MG63 (cell line): ENCODE results near the gene COL9A1. TPM values are rescaled to one million over a fixed set of nuclear protein-coding genes. Genes with fewer than 3 reads are reported as not detected.

Source experiments
- DNase-seq: peaks from one replicate; pipeline ENCODE4 v3.0.0-alpha.2; 2020
- H3K27me3 ChIP-seq: fragments of 250-450 bp; sonication (Bioruptor Pico); 2 replicates; pipeline ENCODE4 v1.5.1; 2020; ENCODE audit warnings: mild to moderate bottlenecking, moderate library complexity
- H3K36me3 ChIP-seq: fragments of 250-450 bp; sonication (Bioruptor Pico); 2 replicates; pipeline ENCODE4 v1.5.1; 2020; ENCODE audit warnings: mild to moderate bottlenecking, moderate library complexity
- H3K4me3 ChIP-seq: fragments of 250-450 bp; sonication (Bioruptor Pico); 2 replicates; pipeline ENCODE4 v1.5.1; 2020; ENCODE audit warnings: mild to moderate bottlenecking, moderate library complexity
- H3K9me3 ChIP-seq: fragments of 250-450 bp; sonication (Bioruptor Pico); 2 replicates; pipeline ENCODE4 v1.5.1; 2020; ENCODE audit warnings: mild to moderate bottlenecking, moderate library complexity
- total RNA-seq: library from RNA; depleted of rRNA; stranded (reverse); fragments of >200 nt; shearing (Covaris generic); gene quantifications from 2 replicates; pipeline ENCODE4 v1.2.3, GENCODE V29; 2014; ENCODE audit warnings: low replicate concordance

The COL9A1 gene
- total RNA-seq, 1 experiment from 2014 or later: not detected

DNA sequence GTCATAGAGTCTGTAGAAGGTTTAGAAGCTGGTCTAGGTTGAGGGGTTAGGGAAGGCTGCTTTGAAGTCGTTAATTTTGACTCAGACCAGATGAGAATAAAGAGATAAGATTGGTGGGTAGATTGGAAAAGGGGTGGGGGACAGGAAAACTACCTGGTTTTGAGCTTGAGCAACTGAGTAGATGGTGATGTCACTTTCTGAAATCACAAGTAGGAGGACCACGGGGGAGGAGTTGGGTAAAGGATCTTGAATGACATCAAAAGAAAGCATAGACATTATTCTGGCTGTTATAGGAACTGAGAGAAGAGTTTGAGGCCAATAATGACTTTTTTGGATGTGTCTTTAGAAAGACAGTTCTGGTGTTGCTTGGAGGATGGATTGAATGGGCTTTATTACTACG is 4.1 kb upstream of the COL9A1 start:
- Histone ChIP-seq H3K36me3 (no peaks in the 10 kb centered on the region), H3K27me3 (peaks cover under 1% of the 10 kb centered on the region), H3K9me3 (no peaks in the 10 kb centered on the region), H3K4me3 (no peak overlapping the region)
- no peak for DNase-seq

DNA sequence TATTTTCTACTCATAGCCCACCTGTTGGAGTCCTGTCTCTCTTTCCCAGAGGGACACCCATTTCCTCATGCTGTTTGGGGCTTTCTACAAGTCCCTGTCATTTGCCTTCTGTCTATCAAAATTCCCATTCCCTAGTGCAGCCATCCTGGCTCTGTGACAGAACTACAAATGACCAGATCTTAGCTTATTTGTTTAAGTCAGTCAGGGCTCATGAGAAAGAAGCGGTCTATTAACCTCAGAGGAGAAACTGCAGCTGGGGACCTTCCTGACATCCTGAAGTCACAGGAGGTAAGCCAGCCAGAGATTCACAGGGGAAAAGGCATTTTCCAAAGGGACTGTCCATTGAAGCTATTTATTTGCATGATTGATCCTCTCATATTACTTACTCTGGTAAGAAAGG is 1.7 kb upstream of the COL9A1 start:
- no peaks in the 10 kb centered on the region; the same call in 1 of the 2 replicates for H3K27me3 ChIP-seq
- no peak for DNase-seq
- H3K9me3 ChIP-seq: no peaks in the 10 kb centered on the region
- H3K36me3 ChIP-seq: no peaks in the 10 kb centered on the region
- no peak overlapping the region for H3K4me3 ChIP-seq

DNA sequence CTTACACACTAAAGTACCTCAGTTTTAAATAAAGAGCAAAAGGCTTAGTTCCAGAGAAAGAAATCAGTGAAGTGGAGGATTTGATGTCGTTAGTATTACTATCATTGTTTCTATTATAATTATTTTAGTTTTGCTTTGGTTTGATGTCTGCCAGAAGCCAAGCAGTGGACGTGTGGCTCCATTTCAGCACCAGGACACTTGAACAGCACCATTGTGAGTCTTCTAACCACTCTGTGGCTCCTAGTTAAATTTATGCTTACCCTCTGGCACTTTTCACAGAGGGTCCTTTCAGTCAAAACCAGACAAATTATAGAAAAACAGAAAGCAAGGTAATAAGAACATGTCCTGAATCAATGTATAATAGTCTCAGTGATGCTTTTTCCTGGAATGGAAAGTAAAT is 3.4 kb downstream of the COL9A1 start:
- Histone ChIP-seq H3K36me3 (no peaks in the 10 kb centered on the region), H3K4me3 (no peak overlapping the region), H3K9me3 (no peaks in the 10 kb centered on the region), H3K27me3 (no peaks in the 10 kb centered on the region)
- DNase-seq: no peak

DNA sequence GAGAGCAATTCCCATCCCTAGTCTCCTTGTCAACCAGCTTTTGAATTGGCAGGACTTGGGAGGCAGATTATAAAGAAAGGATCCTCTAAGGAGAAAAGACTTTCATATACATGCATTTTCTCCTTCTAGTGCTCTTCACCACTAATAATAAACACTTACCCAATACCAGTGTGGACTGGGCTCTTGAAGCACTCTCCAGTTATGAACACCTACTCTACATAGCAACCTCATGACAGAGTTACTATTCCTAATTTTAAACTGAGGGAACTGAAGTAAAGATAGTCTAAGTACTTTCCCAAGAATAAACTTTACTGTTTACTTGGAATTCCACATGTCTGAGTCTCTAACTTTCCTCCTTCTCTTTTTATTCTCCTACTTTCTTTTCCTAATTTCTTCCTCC is 4.8 kb downstream of the COL9A1 start:
- DNase-seq: no peak
- no peaks in the 10 kb centered on the region for H3K36me3 ChIP-seq
- H3K4me3 ChIP-seq: no peak overlapping the region
- H3K27me3 ChIP-seq: no peaks in the 10 kb centered on the region
- H3K9me3 ChIP-seq: no peaks in the 10 kb centered on the region

DNA sequence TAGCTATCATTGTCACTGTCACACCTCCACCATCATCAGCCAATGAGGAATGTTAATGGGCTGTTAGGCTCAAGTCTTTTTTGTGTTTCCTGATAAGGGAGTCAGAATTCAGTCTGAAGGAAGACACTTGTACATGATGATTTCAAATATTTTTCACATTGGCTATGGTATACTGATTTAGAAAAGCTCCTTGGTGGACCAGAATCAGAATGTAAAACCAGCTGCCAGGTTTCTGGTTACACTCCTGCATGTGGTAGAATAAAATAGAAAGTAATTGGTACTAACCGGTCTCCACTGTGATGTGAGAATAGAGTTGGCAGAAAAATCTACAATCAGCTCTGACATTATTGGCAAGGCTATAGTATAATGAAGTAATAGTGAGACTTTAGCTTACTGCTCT is 10.7 kb downstream of the COL9A1 start:
- no peaks in the 10 kb centered on the region for H3K9me3 ChIP-seq
- H3K4me3 ChIP-seq: no peak overlapping the region
- no peaks in the 10 kb centered on the region for H3K36me3 ChIP-seq
- H3K27me3 ChIP-seq: no peaks in the 10 kb centered on the region
- no peak for DNase-seq

DNA sequence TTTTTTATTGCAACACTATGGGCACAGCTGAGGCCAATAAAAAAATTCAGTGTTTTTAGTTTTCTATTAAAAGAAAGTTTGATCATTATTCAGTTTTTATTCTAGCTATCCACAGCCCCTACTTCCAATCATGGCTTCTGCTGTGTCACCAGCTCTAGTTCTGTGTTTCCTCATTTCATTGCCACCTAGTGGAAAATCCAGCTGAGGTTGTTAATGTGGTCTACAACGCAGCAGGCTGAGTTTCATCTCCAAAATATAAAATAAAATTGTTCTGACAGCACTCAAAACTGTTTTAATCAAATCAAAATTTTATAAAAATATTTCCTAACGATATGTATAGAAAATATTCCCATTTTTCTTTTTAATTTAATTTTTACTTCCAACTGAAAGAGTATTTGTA is 13.6 kb downstream of the COL9A1 start:
- Histone ChIP-seq H3K9me3 (no peaks in the 10 kb centered on the region), H3K36me3 (no peaks in the 10 kb centered on the region), H3K27me3 (0 out of 2 replicates have a peak, but pooled peaks cover 2% of the 10 kb centered on the region), H3K4me3 (no peak overlapping the region)
- no peak for DNase-seq

DNA sequence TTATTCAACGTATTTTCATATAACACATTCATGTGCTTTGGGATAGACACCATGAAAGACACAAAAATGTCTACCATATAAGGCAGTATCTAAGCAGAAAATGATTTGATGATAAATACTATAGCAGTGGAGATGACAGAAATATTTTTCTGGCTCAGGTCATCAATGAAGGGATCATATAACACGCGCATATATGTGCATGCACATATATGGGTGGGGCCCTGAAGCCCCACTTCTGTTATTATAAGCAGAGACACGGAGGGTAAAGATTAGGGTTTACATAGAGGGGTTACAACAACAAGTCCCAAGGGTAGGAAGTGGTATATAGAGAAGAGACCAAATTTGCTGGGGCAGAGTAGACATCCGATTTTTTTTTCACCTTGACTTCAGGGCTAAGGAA is 16.0 kb downstream of the COL9A1 start:
- no peaks in the 10 kb centered on the region for H3K9me3 ChIP-seq
- 0 out of 2 replicates have a peak, but pooled peaks cover 2% of the 10 kb centered on the region for H3K27me3 ChIP-seq
- no peaks in the 10 kb centered on the region for H3K36me3 ChIP-seq

DNA sequence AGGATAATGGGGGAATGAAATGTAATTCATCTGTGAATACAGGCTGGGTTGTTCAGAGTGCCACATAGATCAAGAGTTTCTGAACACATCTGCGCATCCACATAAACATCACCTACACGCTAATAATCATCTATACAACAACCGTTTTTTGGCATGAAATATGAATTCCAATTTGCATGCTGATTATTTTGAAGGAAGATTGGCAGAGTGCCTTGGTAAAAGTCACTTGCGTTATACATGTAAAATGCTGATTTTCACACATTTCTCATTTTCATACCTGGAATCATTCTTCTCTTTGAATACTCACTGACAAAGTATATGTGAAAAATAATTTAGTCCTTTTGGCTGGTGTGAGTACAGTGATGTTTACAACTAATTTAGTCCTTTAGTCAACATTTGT is 17.7 kb downstream of the COL9A1 start:
- H3K36me3 ChIP-seq: no peaks in the 10 kb centered on the region
- 0 out of 2 replicates have a peak, but pooled peaks cover 2% of the 10 kb centered on the region for H3K27me3 ChIP-seq
- no peak overlapping the region for H3K4me3 ChIP-seq
- no peak for DNase-seq
- no peaks in the 10 kb centered on the region for H3K9me3 ChIP-seq

More for the DNA sequence above, 16.0 kb downstream of the COL9A1 start:
- H3K4me3 ChIP-seq: no peak overlapping the region
- no peak for DNase-seq

DNA sequence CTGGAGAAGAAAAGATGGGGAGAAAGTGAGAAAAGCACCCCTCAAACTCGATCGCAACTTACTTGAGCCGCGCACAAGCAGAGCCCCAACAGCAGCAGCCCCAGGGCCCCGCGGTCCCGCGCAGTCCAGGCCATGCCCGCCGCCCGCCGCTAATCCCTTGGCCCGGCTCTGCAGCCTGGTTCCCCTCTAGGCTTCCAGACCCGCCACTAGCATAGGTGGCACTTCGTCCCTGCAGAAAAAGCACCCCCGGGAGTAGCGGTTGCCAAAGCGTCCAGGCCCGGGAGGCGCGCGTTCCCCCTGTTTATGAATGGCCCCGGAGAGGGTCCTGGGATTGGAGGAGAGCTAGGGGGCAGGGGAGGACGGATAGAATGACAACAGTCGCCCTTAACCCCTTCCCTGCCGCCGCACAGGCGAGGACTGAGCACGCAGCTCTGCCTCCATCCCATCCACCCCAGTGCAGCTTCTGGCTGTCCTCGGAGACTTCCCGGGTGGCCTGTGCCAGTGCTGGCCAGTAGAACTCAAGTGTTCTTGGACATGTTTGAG is 19.9 kb downstream of the COL9A1 start:
- DNase-seq: no peak
- 0 out of 2 replicates have a peak, but pooled peaks cover 2% of the 10 kb centered on the region for H3K27me3 ChIP-seq

DNA sequence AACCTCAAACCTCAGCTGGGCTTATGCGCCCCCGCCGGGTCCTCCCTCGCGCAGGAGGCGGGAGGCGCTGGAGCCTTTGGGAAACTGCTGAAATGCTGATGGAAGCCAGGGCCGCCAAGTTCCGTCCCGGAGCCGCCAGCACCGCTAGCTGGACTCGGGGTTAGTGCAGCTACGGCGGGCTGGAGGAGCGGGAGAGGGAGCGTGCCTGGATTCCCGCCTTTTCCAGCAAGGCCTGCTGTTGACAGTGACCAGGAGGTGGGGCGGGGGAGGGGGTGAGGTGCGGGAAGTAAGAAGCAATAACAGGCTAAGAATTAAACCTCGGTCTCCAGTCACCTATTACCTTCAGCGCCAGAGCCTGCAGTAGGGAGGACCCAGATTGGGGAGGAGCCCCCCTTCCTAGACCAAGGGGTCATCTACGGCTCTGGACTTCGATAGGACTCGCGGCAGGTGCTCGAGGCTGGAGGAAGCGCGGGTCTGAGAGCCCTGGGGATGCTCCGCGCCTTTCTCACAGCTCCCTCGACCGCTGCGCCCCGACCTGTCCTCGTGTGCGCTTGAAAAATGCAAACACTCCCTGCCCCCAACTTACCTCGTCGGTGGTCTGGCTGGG is 20.5 kb downstream of the COL9A1 start:
- Histone ChIP-seq H3K9me3 (no peaks in the 10 kb centered on the region), H3K36me3 (no peaks in the 10 kb centered on the region)

More for the DNA sequence above, 19.9 kb downstream of the COL9A1 start:
- Histone ChIP-seq H3K36me3 (no peaks in the 10 kb centered on the region), H3K4me3 (no peak overlapping the region), H3K9me3 (no peaks in the 10 kb centered on the region)

DNA sequence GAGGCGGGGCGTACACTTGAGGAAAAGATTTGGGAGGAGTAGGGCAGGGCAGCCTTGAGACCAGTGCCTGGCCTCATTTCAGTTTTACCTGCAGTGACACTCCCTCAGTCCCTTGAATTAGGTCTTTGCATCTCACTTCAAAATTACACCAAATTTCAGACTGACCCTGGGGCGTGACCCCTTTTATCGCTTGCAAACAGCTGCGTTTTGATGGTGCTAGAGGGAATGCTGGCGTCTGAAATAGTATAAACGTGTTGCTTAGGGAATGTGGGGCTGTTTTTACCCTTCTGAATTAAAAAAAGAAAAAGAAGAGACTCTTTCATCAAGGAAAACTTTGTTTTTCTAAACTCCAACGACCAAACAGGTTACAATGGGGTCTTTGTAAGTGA is 21.0 kb downstream of the COL9A1 start:
- Histone ChIP-seq H3K9me3 (no peaks in the 10 kb centered on the region), H3K4me3 (no peak overlapping the region), H3K36me3 (no peaks in the 10 kb centered on the region), H3K27me3 (0 out of 2 replicates have a peak, but pooled peaks cover 2% of the 10 kb centered on the region)
- no peak for DNase-seq

More for the DNA sequence above, 20.5 kb downstream of the COL9A1 start:
- Histone ChIP-seq H3K4me3 (no peak overlapping the region), H3K27me3 (0 out of 2 replicates have a peak, but pooled peaks cover 2% of the 10 kb centered on the region)
- DNase-seq: no peak

DNA sequence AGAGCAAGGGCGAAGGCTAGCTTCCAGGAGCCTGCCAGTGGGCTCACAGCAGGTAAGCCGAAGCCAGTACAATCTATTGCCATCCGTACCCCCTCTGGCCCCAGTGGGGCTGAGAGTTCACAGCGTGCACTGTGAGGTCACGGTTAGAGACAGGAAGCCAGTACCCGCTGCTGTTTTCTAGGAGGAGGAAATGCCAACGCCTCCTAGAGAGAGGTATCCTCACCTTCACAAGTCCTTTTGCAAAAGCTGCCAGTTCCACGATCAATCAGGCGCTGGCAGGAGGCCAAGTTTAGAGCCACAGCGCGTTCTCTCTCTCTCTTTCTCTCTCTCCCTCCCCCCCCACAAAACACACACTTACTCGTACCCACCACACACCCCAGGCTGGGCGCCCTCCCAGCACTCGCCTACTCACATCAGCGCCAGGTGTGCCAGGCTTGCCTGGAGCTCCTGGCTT is 22.5 kb downstream of the COL9A1 start:
- no peaks in the 10 kb centered on the region for H3K9me3 ChIP-seq
- no peak for DNase-seq
- H3K27me3 ChIP-seq: no peaks in the 10 kb centered on the region
- H3K4me3 ChIP-seq: no peak overlapping the region
- no peaks in the 10 kb centered on the region for H3K36me3 ChIP-seq

DNA sequence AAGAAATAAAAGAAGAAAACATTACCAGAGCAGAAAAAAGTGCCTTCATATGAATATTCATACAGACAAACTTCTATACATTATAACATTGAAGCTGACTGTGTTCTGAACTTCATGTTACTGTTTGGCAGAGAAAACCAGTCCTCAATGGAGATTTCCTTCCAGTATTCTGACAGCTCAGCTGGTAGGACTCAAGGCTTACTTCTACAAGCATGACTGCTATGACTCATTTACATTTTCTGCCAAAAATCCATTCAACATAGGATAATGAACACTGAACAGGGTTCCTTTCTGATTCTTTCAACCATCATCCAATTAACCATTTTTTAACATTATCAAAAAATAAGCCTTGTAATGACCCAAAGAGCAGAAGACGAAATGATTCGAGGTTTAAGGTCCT is 25.4 kb downstream of the COL9A1 start:
- no peaks in the 10 kb centered on the region for H3K9me3 ChIP-seq
- no peaks in the 10 kb centered on the region for H3K27me3 ChIP-seq
- DNase-seq: no peak
- H3K4me3 ChIP-seq: no peak overlapping the region
- H3K36me3 ChIP-seq: no peaks in the 10 kb centered on the region

DNA sequence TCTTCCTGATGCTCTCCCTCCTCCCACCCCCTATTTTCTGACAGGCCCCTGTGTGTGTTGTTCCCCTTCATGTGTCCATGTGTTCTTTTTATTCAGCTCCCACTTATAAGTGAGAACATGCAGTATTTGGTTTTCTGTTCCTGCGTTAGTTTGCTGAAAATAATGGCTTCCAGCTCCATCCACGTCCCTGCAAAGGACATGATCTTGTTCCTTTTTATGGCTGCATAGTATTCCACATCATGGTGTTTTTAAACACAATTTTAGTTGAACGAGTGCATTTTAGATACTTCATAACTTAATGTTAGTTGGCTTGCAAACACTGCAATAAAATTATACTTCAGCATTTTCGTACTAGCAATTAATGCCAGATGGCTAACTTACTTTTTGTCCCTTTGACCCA is 28.5 kb downstream of the COL9A1 start:
- Histone ChIP-seq H3K9me3 (no peaks in the 10 kb centered on the region), H3K27me3 (peaks cover 2% of the 10 kb centered on the region; the same call in 1 of the 2 replicates), H3K36me3 (no peaks in the 10 kb centered on the region), H3K4me3 (no peak overlapping the region)
- DNase-seq: no peak

DNA sequence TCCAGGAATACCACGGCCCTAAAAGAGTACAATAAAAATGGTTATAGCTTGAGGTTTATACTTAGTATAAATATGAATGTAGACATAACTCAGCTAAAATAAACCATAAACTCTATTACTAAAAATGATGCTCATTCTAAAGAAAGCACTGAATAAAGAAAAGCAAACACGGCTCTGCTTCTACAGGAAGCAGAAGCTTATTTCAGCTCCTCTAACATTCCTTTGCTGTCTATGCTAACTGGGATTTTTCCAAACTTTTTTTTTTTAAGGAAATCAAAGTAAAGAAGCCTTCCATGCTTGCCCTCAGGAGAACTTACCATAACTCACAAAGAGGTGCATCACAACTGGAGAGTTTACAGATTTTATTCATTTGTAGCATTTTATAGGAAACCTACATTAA is 30.8 kb downstream of the COL9A1 start:
- H3K36me3 ChIP-seq: no peaks in the 10 kb centered on the region
- H3K4me3 ChIP-seq: no peak overlapping the region
- no peaks in the 10 kb centered on the region for H3K9me3 ChIP-seq
- no peak for DNase-seq
- H3K27me3 ChIP-seq: peaks cover 2% of the 10 kb centered on the region; the same call in 1 of the 2 replicates

DNA sequence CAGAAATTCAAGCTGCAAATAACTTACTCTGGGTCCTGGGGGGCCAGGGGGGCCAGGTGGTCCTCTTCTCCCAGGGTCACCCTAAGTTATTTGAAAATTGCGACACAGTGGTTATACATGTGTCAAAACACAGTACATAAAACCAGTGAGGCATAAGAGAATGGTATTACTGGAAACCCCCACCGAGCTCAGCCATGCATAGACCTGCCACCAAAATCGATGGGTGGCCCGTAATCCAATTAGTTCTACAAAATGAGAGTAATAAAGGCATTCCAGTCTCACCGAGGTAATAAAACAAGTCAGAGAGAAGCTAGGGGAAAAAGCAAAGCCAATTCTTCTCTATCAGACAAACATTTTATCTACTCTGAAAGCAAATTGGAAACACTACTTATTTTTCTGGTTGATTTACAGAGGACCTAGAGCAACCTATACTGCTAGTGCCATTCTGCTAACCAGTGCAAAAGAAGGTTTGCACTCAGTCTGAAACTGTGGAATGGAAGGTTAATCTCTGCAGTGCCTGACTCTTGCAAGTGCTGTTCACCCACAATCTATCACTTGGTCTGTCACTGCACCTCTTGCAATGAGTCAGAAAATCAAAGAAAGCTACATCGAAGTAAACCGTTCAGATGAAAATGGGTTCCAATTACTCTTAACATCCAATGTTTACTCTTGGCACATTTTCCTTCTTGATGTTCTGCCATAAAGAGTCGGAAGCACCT is 32.4 kb downstream of the COL9A1 start:
- H3K4me3 ChIP-seq: no peak overlapping the region
- no peak for DNase-seq
- no peaks in the 10 kb centered on the region for H3K9me3 ChIP-seq
- H3K27me3 ChIP-seq: peaks cover 2% of the 10 kb centered on the region; the same call in 1 of the 2 replicates
- no peaks in the 10 kb centered on the region for H3K36me3 ChIP-seq

DNA sequence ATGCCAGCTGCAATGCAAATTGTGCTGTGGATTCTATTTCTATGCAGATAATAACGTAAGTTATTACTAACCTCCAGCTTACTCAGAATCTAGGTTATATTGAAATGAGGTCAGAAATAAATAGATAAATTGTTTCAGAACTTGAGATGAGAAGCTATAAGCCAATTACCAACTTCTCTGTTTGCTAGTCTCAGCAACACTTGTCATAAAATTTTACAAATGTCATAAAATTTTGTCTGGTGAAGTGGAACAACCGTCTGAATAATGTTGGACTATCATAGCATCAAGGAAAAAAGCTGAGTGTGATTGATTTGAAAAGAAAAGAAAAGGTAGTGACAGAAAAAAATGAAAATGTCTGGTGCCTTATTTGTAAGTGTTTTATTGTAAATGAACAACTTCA is 36.7 kb downstream of the COL9A1 start:
- H3K36me3 ChIP-seq: no peaks in the 10 kb centered on the region
- peaks cover 5% of the 10 kb centered on the region for H3K27me3 ChIP-seq
- DNase-seq: no peak
- H3K9me3 ChIP-seq: no peaks in the 10 kb centered on the region
- no peak overlapping the region for H3K4me3 ChIP-seq
